ENCODE results near the gene PZP. TPM values are rescaled to one million over a fixed set of nuclear protein-coding genes. Genes with fewer than 3 reads are reported as not detected.
"Not testable (repeated sequence)": the region's sequence is repeated elsewhere in the genome, so short reads cannot be mapped to it uniquely, and the experiment has no call there.

The PZP gene
- total and polyA plus RNA-seq, 8 donors = 0.38 to 3.3 (median 2.5) TPM

- no peaks in the 10 kb centered on the region for H3K36me3 ChIP-seq
- intact Hi-C loops (cut with DNase I) = no loop called here
- H3K27me3 ChIP-seq = no peaks in the 10 kb centered on the region
- TF ChIP-seq, protein P1, sequence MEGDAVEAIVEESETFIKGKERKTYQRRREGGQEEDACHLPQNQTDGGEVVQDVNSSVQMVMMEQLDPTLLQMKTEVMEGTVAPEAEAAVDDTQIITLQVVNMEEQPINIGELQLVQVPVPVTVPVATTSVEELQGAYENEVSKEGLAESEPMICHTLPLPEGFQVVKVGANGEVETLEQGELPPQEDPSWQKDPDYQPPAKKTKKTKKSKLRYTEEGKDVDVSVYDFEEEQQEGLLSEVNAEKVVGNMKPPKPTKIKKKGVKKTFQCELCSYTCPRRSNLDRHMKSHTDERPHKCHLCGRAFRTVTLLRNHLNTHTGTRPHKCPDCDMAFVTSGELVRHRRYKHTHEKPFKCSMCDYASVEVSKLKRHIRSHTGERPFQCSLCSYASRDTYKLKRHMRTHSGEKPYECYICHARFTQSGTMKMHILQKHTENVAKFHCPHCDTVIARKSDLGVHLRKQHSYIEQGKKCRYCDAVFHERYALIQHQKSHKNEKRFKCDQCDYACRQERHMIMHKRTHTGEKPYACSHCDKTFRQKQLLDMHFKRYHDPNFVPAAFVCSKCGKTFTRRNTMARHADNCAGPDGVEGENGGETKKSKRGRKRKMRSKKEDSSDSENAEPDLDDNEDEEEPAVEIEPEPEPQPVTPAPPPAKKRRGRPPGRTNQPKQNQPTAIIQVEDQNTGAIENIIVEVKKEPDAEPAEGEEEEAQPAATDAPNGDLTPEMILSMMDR (IDR thresholded peaks at IDR 0.05) = no peak
- H3K4me1 ChIP-seq = no peaks in the 10 kb centered on the region
- DNase-seq (no peak), ATAC-seq (no peak)
- no peaks in the 10 kb centered on the region for H3K9me3 ChIP-seq
- H3K4me3 ChIP-seq = no peak overlapping the region
- no peak overlapping the region for H3K27ac ChIP-seq
Measured at GRCh38 chr12:9198012-9198411, 10.2 kb downstream of the PZP start.

DNA sequence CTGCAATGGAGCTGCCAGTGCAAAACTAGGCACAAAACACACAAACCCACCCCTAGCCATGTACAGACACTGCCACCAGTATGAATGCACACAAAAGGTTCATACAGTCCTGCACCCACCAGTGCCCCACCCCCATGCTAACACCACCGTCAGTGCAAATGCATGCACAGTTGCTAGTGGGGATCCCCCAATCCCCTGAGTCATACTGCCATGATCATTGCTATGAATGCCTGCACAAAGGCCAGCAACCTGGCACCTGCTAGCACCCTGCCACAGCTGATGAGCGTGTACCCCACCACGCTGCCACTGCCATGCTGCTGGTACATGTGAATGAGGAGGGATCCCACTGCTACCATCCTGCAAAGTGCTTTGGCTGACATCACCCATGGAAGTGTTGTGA is 23.9 kb downstream of the PZP start:
- Histone ChIP-seq H3K9me3 (no peaks in the 10 kb centered on the region), H3K4me3 (no peak overlapping the region), H3K27ac (no peak overlapping the region), H3K4me1 (no peaks in the 10 kb centered on the region), H3K36me3 (no peaks in the 10 kb centered on the region), H3K27me3 (no peaks in the 10 kb centered on the region)
- intact Hi-C loops (cut with DNase I) = no loop called here
- DNase-seq (no peak), ATAC-seq (no peak)
- TF ChIP-seq, protein P1 (IDR thresholded peaks at IDR 0.05) = no peak

GRCh38 chr12:9180810-9181209 is 27.4 kb downstream of the PZP start:
- Histone ChIP-seq H3K4me1 (no peaks in the 10 kb centered on the region), H3K27me3 (no peaks in the 10 kb centered on the region), H3K27ac (no peak overlapping the region), H3K9me3 (peaks cover 0 to 3% of the 10 kb centered on the region in 2 donors), H3K4me3 (no peak overlapping the region), H3K36me3 (no peaks in the 10 kb centered on the region)
- intact Hi-C loops (cut with DNase I) = no loop called here
- no peak for ATAC-seq
- TF ChIP-seq, protein P1 (IDR thresholded peaks at IDR 0.05) = no peak
- DNase-seq = no peak

DNA sequence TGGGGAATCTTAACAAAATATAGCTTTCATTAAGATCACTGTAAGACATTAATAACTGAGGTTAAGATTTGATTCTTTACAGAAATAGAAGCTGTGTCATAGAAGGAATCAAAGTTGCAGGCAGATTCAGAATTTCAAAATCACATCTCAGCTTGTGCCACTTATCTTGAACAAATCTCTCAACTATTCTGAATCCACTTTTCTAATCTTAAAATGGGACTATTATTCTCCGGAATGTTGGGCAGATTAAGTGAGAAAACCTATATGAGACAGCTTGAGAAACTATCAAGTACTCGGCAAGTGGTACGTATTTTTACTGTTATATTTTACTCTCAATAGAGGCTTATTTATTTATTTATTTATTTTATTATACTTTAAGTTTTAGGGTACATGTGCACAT is 28.4 kb downstream of the PZP start:
- Histone ChIP-seq H3K4me3 (no peak overlapping the region), H3K9me3 (peaks cover 0 to 3% of the 10 kb centered on the region in 2 donors), H3K36me3 (no peaks in the 10 kb centered on the region), H3K27ac (no peak overlapping the region), H3K27me3 (no peaks in the 10 kb centered on the region), H3K4me1 (no peaks in the 10 kb centered on the region)
- TF ChIP-seq, protein P1 (IDR thresholded peaks at IDR 0.05) = no peak
- peak in 2 of 4 donors; percentile 8 to 34 for DNase-seq
- intact Hi-C loops (cut with DNase I) = no loop called here
- no peak for ATAC-seq

DNA sequence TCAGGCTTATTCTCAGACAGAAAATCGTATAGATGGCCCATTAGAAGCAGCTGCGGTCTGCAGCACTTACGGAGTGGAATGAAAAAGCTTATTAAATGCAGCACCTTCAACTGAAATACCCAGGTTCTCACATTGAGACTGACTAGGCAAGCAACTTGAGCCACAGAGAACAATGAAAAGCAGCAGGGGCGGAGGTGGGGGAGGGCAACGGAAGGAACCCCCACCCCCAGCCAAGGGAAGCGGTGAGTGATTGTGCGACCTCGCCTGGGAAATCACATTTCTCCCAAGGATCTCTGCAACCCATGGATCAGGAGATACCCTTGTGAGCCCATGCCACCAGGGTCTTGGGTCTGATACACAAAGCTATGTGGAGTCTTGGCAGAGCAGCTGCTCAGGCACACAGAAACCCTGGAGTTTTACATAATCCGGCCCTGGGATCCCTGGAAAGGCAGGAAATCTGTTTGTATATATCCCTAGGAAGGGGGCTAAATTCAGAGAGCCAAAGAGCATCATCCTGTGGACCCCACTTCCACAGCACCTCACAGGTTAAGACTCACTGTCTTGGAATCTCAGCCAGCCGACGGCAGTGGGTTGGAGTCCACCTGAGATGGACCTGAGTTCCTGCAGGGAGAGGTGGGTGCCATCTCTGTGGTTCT is 38.1 kb downstream of the PZP start:
- Histone ChIP-seq H3K9me3 (no peaks in the 10 kb centered on the region), H3K4me1 (no peaks in the 10 kb centered on the region), H3K27ac (peak overlapping the region in 1 of 2 donors; percentile 48), H3K27me3 (no peaks in the 10 kb centered on the region), H3K36me3 (no peaks in the 10 kb centered on the region), H3K4me3 (no peak overlapping the region)
- TF ChIP-seq, protein P1 (IDR thresholded peaks at IDR 0.05) = no peak
- ATAC-seq (no peak), DNase-seq (peak in 1 of 4 donors; percentile 37)
- intact Hi-C loops (cut with DNase I) = no loop called here

- DNase-seq; H3K4me3 ChIP-seq; ATAC-seq; H3K27me3 ChIP-seq; H3K9me3 ChIP-seq; H3K36me3 ChIP-seq; intact Hi-C loops (cut with DNase I); H3K4me1 ChIP-seq: not testable (repeated sequence)
- H3K27ac ChIP-seq = peak overlapping the region in 1 of 2 donors; percentile 66
Measured at GRCh38 chr12:9167345-9167744, 40.9 kb downstream of the PZP start.
